Mammary epithelial cell (primary cell): Measurements from ENCODE around the gene FAM180A.

ENCODE experiments used
- CTCF ChIP-seq, 2 donors: IDR thresholded peaks in 1 of 2; conservative IDR thresholded peaks in 1 of 2; 2 replicates each; pipeline ENCODE4 v1.5.1; 2011 to 2012; ENCODE audit warnings: inconsistent platforms in 2 of 2, low read length in 2 of 2, mild to moderate bottlenecking in 2 of 2, control low read depth in 1 of 2, low read depth in 1 of 2; ENCODE audit not compliant: insufficient read depth in 1 of 2; ENCODE audit errors: extremely low read depth in 1 of 2
- EZH2 ChIP-seq: IDR thresholded peaks from 2 replicates; pipeline ENCODE4 v1.6.1; 2012; ENCODE audit warnings: low read length, inconsistent platforms, borderline replicate concordance

DNA sequence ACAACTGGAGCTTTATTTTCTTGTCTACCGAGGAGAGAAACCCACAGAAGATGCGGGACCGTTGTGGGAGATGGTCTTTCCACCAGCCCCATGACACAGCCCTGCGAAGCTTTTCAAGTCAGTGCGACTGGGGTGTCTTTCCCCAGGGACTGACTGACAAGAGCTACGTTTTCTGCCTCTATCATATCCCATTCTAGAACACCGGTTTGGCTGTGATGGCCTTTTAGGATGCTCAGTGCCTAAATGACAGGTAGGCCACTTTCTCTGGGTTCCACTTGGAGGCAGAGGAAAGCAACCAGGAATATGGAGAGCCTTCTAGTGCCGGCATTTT, 37.5 kb downstream of the FAM180A start:
- TF ChIP-seq CTCF (conservative IDR thresholded peaks at IDR 0.05 in 1 of 2, IDR thresholded peaks at IDR 0.05 in 1 of 2; ENCODE audit: extremely low read depth in 1 of 2, insufficient read depth in 1 of 2, low read depth in 1 of 2, low read length in 2 of 2) (no peak), EZH2 (no peak)
